Mucosa of stomach (tissue), 1 donor: ENCODE measurements around the gene SLC22A31.

Experiments used
- H3K27me3 ChIP-seq: one replicate; pipeline ENCODE4 v1.7.0; 2013; ENCODE audit warnings: mild to moderate bottlenecking, low read length; ENCODE audit not compliant: control insufficient read depth, insufficient read depth
- H3K36me3 ChIP-seq: one replicate; pipeline ENCODE4 v1.7.0; 2013; ENCODE audit warnings: low read length; ENCODE audit not compliant: control insufficient read depth, insufficient read depth
- H3K4me1 ChIP-seq: one replicate; pipeline ENCODE4 v1.7.0; 2013; ENCODE audit warnings: mild to moderate bottlenecking, low read length; ENCODE audit not compliant: control insufficient read depth, insufficient read depth
- H3K4me3 ChIP-seq: one replicate; pipeline ENCODE4 v1.7.0; 2013; ENCODE audit warnings: low read length
- H3K9ac ChIP-seq: one replicate; pipeline ENCODE4 v1.7.0; 2013; ENCODE audit warnings: mild to moderate bottlenecking, low read length, moderate library complexity
- H3K9me3 ChIP-seq: one replicate; pipeline ENCODE4 v1.7.0; 2013; ENCODE audit warnings: mild to moderate bottlenecking, low read length, moderate library complexity; ENCODE audit not compliant: control insufficient read depth
- donor health status: Pancreatic carcinoma.

Gene SLC22A31

GRCh38 chr16:89210165-89210903 lies 10.0 kb upstream of the SLC22A31 start:
- Histone ChIP-seq H3K4me3 (no peak overlapping the region), H3K9me3 (no peaks in the 10 kb centered on the region), H3K27me3 (peaks cover 9% of the 10 kb centered on the region), H3K36me3 (no peaks in the 10 kb centered on the region), H3K4me1 (peaks cover 6% of the 10 kb centered on the region), H3K9ac (no peak overlapping the region)

DNA sequence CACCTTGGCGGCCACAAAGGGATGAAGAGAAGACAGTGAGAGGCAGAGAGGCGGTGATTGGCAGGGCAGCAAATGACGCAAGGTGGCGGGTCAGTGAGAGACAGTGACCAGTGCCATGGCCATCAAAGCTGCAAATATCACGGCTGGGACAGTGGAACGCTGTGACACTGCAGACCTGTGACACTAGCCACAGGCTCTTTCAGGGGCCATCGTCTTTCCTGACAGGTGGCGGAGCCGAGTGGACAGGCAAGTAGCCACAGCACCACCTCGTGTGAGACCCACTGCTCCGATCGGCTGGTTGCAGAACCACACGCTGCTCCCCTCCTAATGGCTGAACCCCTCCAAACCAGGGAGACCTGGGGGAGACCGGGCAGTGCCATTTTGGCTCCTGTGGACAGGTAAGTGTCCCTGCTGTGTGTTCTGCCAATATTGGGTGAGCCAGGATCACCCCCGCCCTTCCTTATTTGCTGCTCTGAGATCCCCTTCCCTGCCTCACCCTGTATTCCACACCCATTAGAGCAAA lies 9.2 kb upstream of the SLC22A31 start:
- no peak overlapping the region for H3K9ac ChIP-seq
- H3K27me3 ChIP-seq = peaks cover 9% of the 10 kb centered on the region
- no peak overlapping the region for H3K4me3 ChIP-seq
- H3K4me1 ChIP-seq = peaks cover 6% of the 10 kb centered on the region
- no peaks in the 10 kb centered on the region for H3K36me3 ChIP-seq
- no peaks in the 10 kb centered on the region for H3K9me3 ChIP-seq

DNA sequence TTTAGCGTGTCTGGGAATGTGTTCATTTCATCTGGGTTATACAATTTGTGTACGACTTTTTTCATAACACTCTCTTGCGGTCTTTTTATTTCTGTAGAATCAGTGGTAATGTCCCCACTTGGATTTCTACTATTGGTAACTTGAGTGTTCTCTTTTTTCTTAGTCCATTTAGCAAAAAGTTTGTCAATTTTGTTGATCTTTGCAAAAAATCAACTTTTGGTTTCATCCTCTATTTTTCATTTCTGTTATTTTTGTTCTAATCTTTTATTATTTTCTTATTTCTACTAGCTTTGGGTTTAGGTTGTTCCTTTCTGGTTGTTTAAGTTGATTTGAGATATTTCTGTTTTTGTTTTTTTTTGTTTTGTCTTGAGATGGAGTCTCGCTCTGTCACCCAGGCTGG lies 7.7 kb upstream of the SLC22A31 start:
- no peaks in the 10 kb centered on the region for H3K36me3 ChIP-seq
- no peak overlapping the region for H3K9ac ChIP-seq
- H3K9me3 ChIP-seq = no peaks in the 10 kb centered on the region
- peaks cover 6% of the 10 kb centered on the region for H3K4me1 ChIP-seq
- peaks cover 12% of the 10 kb centered on the region for H3K27me3 ChIP-seq
- no peak overlapping the region for H3K4me3 ChIP-seq

GRCh38 chr16:89202422-89203215 lies 2.3 kb upstream of the SLC22A31 start:
- H3K9ac ChIP-seq = no peak overlapping the region
- H3K9me3 ChIP-seq = no peaks in the 10 kb centered on the region
- no peaks in the 10 kb centered on the region for H3K36me3 ChIP-seq
- peaks cover 10% of the 10 kb centered on the region for H3K4me1 ChIP-seq
- peaks cover 40% of the 10 kb centered on the region for H3K27me3 ChIP-seq
- no peak overlapping the region for H3K4me3 ChIP-seq

GRCh38 chr16:89201439-89202377 lies 1.4 kb upstream of the SLC22A31 start:
- H3K9me3 ChIP-seq = no peaks in the 10 kb centered on the region
- peaks cover 45% of the 10 kb centered on the region for H3K27me3 ChIP-seq
- no peak overlapping the region for H3K9ac ChIP-seq
- H3K4me1 ChIP-seq = peaks cover 10% of the 10 kb centered on the region
- no peak overlapping the region for H3K4me3 ChIP-seq
- H3K36me3 ChIP-seq = no peaks in the 10 kb centered on the region

DNA sequence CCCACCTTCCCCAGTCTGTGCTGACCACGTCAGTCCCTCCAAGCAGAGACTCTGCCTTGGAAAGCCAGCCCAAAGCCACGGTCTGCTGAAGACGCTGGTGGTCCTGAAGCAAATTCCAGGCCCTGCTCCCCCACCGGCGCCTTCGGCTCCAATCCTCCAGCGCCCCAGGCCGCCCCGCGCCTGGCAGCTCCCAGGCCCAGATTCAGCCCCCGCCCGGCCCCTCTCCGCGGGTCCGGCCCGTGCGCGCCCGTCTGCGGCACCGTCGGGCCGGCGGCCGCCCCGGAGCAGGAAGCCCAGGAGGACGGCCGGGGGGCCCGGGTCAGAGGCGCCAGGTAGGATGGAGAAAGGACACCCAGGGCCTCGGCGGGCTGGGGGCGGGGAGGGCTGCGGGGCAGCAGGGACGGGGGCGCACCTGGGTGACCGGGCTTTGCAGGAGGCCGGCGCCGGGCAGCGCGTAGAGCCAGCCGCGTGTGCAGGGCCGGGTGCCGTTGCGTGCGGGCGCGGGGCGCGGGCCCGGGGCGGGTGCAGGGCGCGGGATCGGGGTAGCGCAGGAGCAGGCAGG lies 594 bp upstream of the SLC22A31 start:
- peaks cover 10% of the 10 kb centered on the region for H3K4me1 ChIP-seq
- H3K4me3 ChIP-seq = no peak overlapping the region
- peaks cover 45% of the 10 kb centered on the region for H3K27me3 ChIP-seq

GRCh38 chr16:89199241-89200123 lies 855 bp downstream of the SLC22A31 start:
- peaks cover 10% of the 10 kb centered on the region for H3K4me1 ChIP-seq
- no peaks in the 10 kb centered on the region for H3K9me3 ChIP-seq
- no peak overlapping the region for H3K4me3 ChIP-seq
- H3K9ac ChIP-seq = no peak overlapping the region
- H3K27me3 ChIP-seq = peaks cover 45% of the 10 kb centered on the region
- H3K36me3 ChIP-seq = no peaks in the 10 kb centered on the region

More for the DNA sequence above, 594 bp upstream of the SLC22A31 start:
- Histone ChIP-seq H3K9me3 (no peaks in the 10 kb centered on the region), H3K9ac (no peak overlapping the region), H3K36me3 (no peaks in the 10 kb centered on the region)

GRCh38 chr16:89198417-89199240 lies 1.7 kb downstream of the SLC22A31 start:
- Histone ChIP-seq H3K36me3 (no peaks in the 10 kb centered on the region), H3K27me3 (peaks cover 46% of the 10 kb centered on the region), H3K4me1 (peaks cover 10% of the 10 kb centered on the region), H3K9me3 (no peaks in the 10 kb centered on the region), H3K4me3 (no peak overlapping the region), H3K9ac (no peak overlapping the region)

- Histone ChIP-seq H3K27me3 (peaks cover 48% of the 10 kb centered on the region), H3K4me3 (no peak overlapping the region), H3K9me3 (no peaks in the 10 kb centered on the region), H3K36me3 (no peaks in the 10 kb centered on the region), H3K4me1 (peaks cover 10% of the 10 kb centered on the region), H3K9ac (no peak overlapping the region)
Observed at GRCh38 chr16:89197633-89198416, 2.5 kb downstream of the SLC22A31 start.
